HG03520 (cell line): ENCODE results near the gene PSMD3.
"Not testable (repeated sequence)": the region's sequence is repeated elsewhere in the genome, so short reads cannot be mapped to it uniquely, and the experiment has no call there.

ENCODE experiments used
- ATAC-seq: cut with Tn5 transposase; IDR thresholded peaks from one replicate; pipeline ENCODE4 v1.9.1; 2021; ENCODE audit warnings: mild to moderate bottlenecking, moderate library complexity; ENCODE audit not compliant: unreplicated experiment

Gene PSMD3

GRCh38 chr17:39995438-39995837 lies 14.8 kb downstream of the PSMD3 start:
- no peak for ATAC-seq

GRCh38 chr17:39996162-39996561 lies 15.6 kb downstream of the PSMD3 start:
- ATAC-seq = no peak

- ATAC-seq = no peak
Measured at GRCh38 chr17:39996800-39997199, 16.2 kb downstream of the PSMD3 start.

- ATAC-seq = no peak
Measured at GRCh38 chr17:39997543-39997942, 16.9 kb downstream of the PSMD3 start.

- ATAC-seq = no peak
Measured at GRCh38 chr17:39999067-39999466, 18.5 kb downstream of the PSMD3 start.

GRCh38 chr17:40000161-40000560 lies 19.6 kb downstream of the PSMD3 start:
- no peak for ATAC-seq

GRCh38 chr17:40001335-40001734 lies 20.7 kb downstream of the PSMD3 start:
- ATAC-seq = not testable (repeated sequence)

GRCh38 chr17:40004072-40004471 lies 23.5 kb downstream of the PSMD3 start:
- ATAC-seq = no peak

GRCh38 chr17:40004712-40005111 lies 24.1 kb downstream of the PSMD3 start:
- ATAC-seq = no peak

- no peak for ATAC-seq
Measured at GRCh38 chr17:40005520-40005919, 24.9 kb downstream of the PSMD3 start.

- ATAC-seq = not testable (repeated sequence)
Measured at GRCh38 chr17:40010946-40011500, 30.4 kb downstream of the PSMD3 start.

- not testable (repeated sequence) for ATAC-seq
Measured at GRCh38 chr17:40012017-40012647, 31.5 kb downstream of the PSMD3 start.

- no peak for ATAC-seq
Measured at GRCh38 chr17:40014375-40014980, 33.9 kb downstream of the PSMD3 start.

- no peak for ATAC-seq
Measured at GRCh38 chr17:40015005-40015997, 34.7 kb downstream of the PSMD3 start, which contains the start of gene CSF3. Gene CSF3 (plus strand): TSS chr17:40015440. CDS start chr17:40015475, 35 bp downstream.

GRCh38 chr17:40015998-40016985 lies 35.7 kb downstream of the PSMD3 start:
- ATAC-seq = no peak

GRCh38 chr17:40017422-40018080 lies 36.9 kb downstream of the PSMD3 start:
- ATAC-seq = no peak

- no peak for ATAC-seq
Measured at GRCh38 chr17:40018211-40019121, 37.9 kb downstream of the PSMD3 start.
